ENCODE data around the gene SH3D19. TPM values are rescaled to one million over a fixed set of nuclear protein-coding genes. Genes with fewer than 3 reads are reported as not detected.

The SH3D19 gene
- polyA plus RNA-seq, 4 donors = 37.7 to 92.4 (median 64.6) TPM

GRCh38 chr4:151184523-151185458, 140.6 kb downstream of the SH3D19 start:
- peak; percentile 54 to 80 for DNase-seq
- Histone ChIP-seq H3K4me1 (ENCODE audit: control insufficient read depth in 3 of 3, insufficient read depth in 2 of 3, low read depth in 1 of 3, low read length in 2 of 3) (peaks cover 0 to 8% (median 3%) of the 10 kb centered on the region in 3 donors), H3K36me3 (ENCODE audit: control insufficient read depth in 3 of 3, insufficient read depth in 2 of 3, low read depth in 1 of 3, low read length in 3 of 3) (peaks cover 0 to 18% (median 0%) of the 10 kb centered on the region in 3 donors), H3K9me3 (ENCODE audit: control insufficient read depth in 2 of 2, insufficient read depth in 1 of 2, low read depth in 1 of 2, low read length in 1 of 2) (peaks cover 0 to 2% of the 10 kb centered on the region in 2 donors), H3K27me3 (ENCODE audit: control insufficient read depth in 3 of 3, insufficient read depth in 3 of 3, low read length in 3 of 3) (no peaks in the 10 kb centered on the region), H3K27ac (ENCODE audit: low read depth in 1 of 3, low read length in 2 of 3) (peak overlapping the region; percentile 31 to 53 (median 32)), H3K4me3 (ENCODE audit: low read depth in 1 of 3, low read length in 3 of 3) (no peak overlapping the region)
- WGBS, 3 donors = 48 to 69% (median 57%) methylated on average over 6 of the region's 6 CpGs
- FAIRE-seq = no peak

GRCh38 chr4:151182455-151182996, 142.9 kb downstream of the SH3D19 start:
- Histone ChIP-seq H3K27ac (ENCODE audit: low read depth in 1 of 3, low read length in 2 of 3) (no peak overlapping the region), H3K9me3 (ENCODE audit: control insufficient read depth in 2 of 2, insufficient read depth in 1 of 2, low read depth in 1 of 2, low read length in 1 of 2) (no peaks in the 10 kb centered on the region), H3K4me1 (ENCODE audit: control insufficient read depth in 3 of 3, insufficient read depth in 2 of 3, low read depth in 1 of 3, low read length in 2 of 3) (peaks cover 0 to 8% (median 3%) of the 10 kb centered on the region in 3 donors), H3K4me3 (ENCODE audit: low read depth in 1 of 3, low read length in 3 of 3) (no peak overlapping the region), H3K27me3 (ENCODE audit: control insufficient read depth in 3 of 3, insufficient read depth in 3 of 3, low read length in 3 of 3) (no peaks in the 10 kb centered on the region), H3K36me3 (ENCODE audit: control insufficient read depth in 3 of 3, insufficient read depth in 2 of 3, low read depth in 1 of 3, low read length in 3 of 3) (peaks cover 0 to 21% (median 0%) of the 10 kb centered on the region in 3 donors)
- WGBS, 3 donors = 85 to 93% (median 86%) methylated on average over 5 of the region's 5 CpGs
- DNase-seq (no peak), FAIRE-seq (no peak)

- FAIRE-seq (no peak), DNase-seq (no peak)
- no peaks in the 10 kb centered on the region for H3K9me3 ChIP-seq (ENCODE audit: control insufficient read depth in 2 of 2, insufficient read depth in 1 of 2, low read depth in 1 of 2, low read length in 1 of 2)
- H3K36me3 ChIP-seq (ENCODE audit: control insufficient read depth in 3 of 3, insufficient read depth in 2 of 3, low read depth in 1 of 3, low read length in 3 of 3) = peaks cover 0 to 36% (median 3%) of the 10 kb centered on the region in 3 donors
- no peaks in the 10 kb centered on the region for H3K27me3 ChIP-seq (ENCODE audit: control insufficient read depth in 3 of 3, insufficient read depth in 3 of 3, low read length in 3 of 3)
- H3K4me3 ChIP-seq (ENCODE audit: low read depth in 1 of 3, low read length in 3 of 3) = no peak overlapping the region
- H3K27ac ChIP-seq (ENCODE audit: low read depth in 1 of 3, low read length in 2 of 3) = no peak overlapping the region
- WGBS, 3 donors = 71 to 86% (median 71%) methylated on average over 2 of the region's 2 CpGs
- H3K4me1 ChIP-seq (ENCODE audit: control insufficient read depth in 3 of 3, insufficient read depth in 2 of 3, low read depth in 1 of 3, low read length in 2 of 3) = peaks cover 0 to 10% (median 3%) of the 10 kb centered on the region in 3 donors
These were observed 148.7 kb downstream of the SH3D19 start for GRCh38 chr4:151176685-151177084.

DNA sequence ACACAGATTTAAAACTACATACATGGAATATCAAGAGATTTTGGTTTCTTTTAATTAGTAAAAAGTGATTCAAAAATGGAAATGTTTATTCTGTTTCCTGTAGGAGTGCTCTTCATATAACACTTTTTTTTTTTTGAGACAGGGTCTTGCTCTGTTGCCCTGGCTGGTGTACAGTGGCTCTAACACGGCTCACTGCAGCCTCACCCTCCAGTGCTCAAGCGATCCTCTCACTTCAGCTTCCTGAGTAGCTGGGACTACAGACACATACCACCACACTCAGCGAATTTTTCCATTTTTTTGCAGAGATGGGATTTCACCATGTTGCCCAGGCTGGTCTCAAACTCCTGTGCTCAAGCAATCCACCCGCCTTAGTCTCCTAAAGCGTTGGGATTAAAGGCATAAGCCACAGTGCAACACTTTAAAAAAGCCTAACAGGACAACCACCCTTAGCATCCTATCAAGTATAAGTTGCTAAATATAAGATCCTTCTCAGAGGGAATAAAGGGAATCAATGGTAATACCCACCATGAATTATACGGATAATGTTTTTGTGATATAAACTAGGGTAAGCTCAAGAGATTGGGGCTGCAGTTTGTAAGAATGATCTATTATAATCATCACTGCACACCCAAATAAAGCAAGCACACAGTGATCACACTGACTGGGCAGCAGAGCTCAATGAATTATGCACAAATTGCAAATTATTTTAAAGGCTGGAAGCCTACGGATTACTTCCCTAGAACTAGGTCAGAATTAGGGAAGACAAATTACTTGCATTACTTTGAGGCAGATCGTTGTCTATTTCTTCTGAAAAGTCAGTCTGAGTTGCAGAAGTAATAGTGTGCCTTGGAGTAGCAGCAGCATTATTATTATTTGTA, 149.4 kb downstream of the SH3D19 start:
- H3K4me1 ChIP-seq (ENCODE audit: control insufficient read depth in 3 of 3, insufficient read depth in 2 of 3, low read depth in 1 of 3, low read length in 2 of 3) = peaks cover 0 to 10% (median 3%) of the 10 kb centered on the region in 3 donors
- no peak overlapping the region for H3K27ac ChIP-seq (ENCODE audit: low read depth in 1 of 3, low read length in 2 of 3)
- H3K4me3 ChIP-seq (ENCODE audit: low read depth in 1 of 3, low read length in 3 of 3) = no peak overlapping the region
- H3K9me3 ChIP-seq (ENCODE audit: control insufficient read depth in 2 of 2, insufficient read depth in 1 of 2, low read depth in 1 of 2, low read length in 1 of 2) = no peaks in the 10 kb centered on the region
- H3K36me3 ChIP-seq (ENCODE audit: control insufficient read depth in 3 of 3, insufficient read depth in 2 of 3, low read depth in 1 of 3, low read length in 3 of 3) = peaks cover 0 to 36% (median 3%) of the 10 kb centered on the region in 3 donors
- no peak for FAIRE-seq
- no peak for DNase-seq
- H3K27me3 ChIP-seq (ENCODE audit: control insufficient read depth in 3 of 3, insufficient read depth in 3 of 3, low read length in 3 of 3) = no peaks in the 10 kb centered on the region
- 88 to 95% (median 90%) methylated on average over 8 of the region's 8 CpGs for WGBS, 3 donors

DNA sequence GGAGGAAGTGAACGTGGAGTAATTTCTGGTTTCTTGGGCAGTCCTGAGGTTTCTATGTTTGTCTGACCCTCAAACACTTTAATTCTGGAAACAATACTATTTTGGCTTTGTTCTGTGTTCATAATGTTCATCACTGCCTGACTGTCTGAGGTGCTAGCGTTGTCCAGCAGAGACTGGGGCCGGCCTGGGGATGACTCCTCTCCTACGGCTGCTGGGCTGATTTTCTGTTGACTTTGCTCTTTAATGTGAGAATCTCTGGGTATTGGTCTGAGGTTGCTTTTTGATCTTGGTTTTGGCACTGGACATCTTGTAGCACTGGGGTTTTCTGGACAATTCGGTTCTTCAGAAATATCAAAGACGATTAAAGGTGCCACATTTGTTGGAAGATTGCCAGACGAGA, 150.2 kb downstream of the SH3D19 start:
- Histone ChIP-seq H3K9me3 (ENCODE audit: control insufficient read depth in 2 of 2, insufficient read depth in 1 of 2, low read depth in 1 of 2, low read length in 1 of 2) (no peaks in the 10 kb centered on the region), H3K27ac (ENCODE audit: low read depth in 1 of 3, low read length in 2 of 3) (no peak overlapping the region), H3K36me3 (ENCODE audit: control insufficient read depth in 3 of 3, insufficient read depth in 2 of 3, low read depth in 1 of 3, low read length in 3 of 3) (peaks cover 0 to 36% (median 3%) of the 10 kb centered on the region in 3 donors), H3K4me1 (ENCODE audit: control insufficient read depth in 3 of 3, insufficient read depth in 2 of 3, low read depth in 1 of 3, low read length in 2 of 3) (peaks cover 0 to 13% (median 3%) of the 10 kb centered on the region in 3 donors), H3K27me3 (ENCODE audit: control insufficient read depth in 3 of 3, insufficient read depth in 3 of 3, low read length in 3 of 3) (no peaks in the 10 kb centered on the region), H3K4me3 (ENCODE audit: low read depth in 1 of 3, low read length in 3 of 3) (no peak overlapping the region)
- 78 to 84% (median 81%) methylated on average over 7 of the region's 7 CpGs for WGBS, 3 donors
- no peak for FAIRE-seq
- no peak for DNase-seq

DNA sequence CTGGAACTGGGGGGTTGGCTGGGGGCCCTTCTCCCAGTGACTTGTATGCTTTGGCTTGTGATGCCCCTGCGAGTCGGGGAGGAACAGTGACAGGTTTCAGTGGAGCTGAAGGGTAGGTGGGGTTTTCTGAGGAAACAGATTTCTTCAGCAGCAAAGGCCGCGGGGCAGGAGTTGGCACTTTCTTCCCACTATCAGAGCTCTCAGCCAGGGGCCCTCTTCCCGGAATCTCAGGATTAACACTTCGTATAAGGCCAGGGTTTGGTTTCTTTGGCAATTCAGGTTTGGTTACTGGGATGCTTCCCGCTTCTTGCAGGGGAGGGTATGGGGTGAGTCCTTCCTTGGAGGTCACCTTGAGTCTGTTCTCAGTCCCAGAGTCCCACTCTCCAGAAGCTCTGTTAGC, 150.6 kb downstream of the SH3D19 start:
- Histone ChIP-seq H3K4me1 (ENCODE audit: control insufficient read depth in 3 of 3, insufficient read depth in 2 of 3, low read depth in 1 of 3, low read length in 2 of 3) (peaks cover 0 to 13% (median 3%) of the 10 kb centered on the region in 3 donors), H3K9me3 (ENCODE audit: control insufficient read depth in 2 of 2, insufficient read depth in 1 of 2, low read depth in 1 of 2, low read length in 1 of 2) (no peaks in the 10 kb centered on the region), H3K27me3 (ENCODE audit: control insufficient read depth in 3 of 3, insufficient read depth in 3 of 3, low read length in 3 of 3) (no peaks in the 10 kb centered on the region), H3K27ac (ENCODE audit: low read depth in 1 of 3, low read length in 2 of 3) (peak overlapping the region in 1 of 3 donors; percentile 26), H3K36me3 (ENCODE audit: control insufficient read depth in 3 of 3, insufficient read depth in 2 of 3, low read depth in 1 of 3, low read length in 3 of 3) (peaks cover 0 to 33% (median 3%) of the 10 kb centered on the region in 3 donors), H3K4me3 (ENCODE audit: low read depth in 1 of 3, low read length in 3 of 3) (no peak overlapping the region)
- WGBS, 3 donors = 83 to 96% (median 92%) methylated on average over 7 of the region's 7 CpGs
- DNase-seq (no peak), FAIRE-seq (no peak)

DNA sequence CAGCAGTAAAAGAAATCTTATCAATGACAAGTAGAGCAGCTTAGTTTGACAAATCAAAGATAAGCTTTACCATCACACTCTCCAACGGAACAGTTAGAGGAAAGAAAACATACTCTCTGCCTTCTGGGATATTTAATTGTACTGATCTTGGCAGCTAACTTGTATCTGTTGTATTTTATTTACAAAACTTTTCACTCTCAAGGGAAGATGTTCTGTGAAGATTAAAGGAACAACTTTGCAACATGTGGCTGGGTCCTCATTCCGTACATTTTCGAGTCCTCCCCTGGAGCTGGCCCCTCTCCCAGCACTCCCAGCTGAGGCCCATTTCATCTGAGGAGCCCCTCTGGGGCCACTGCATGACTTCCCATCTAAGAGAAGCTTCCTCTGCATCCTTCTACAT, 151.5 kb downstream of the SH3D19 start:
- H3K27me3 ChIP-seq (ENCODE audit: control insufficient read depth in 3 of 3, insufficient read depth in 3 of 3, low read length in 3 of 3) = no peaks in the 10 kb centered on the region
- 49 to 59% (median 54%) methylated on average over 3 of the region's 3 CpGs for whole genome bisulfite sequencing, 3 donors
- FAIRE-seq = no peak

DNA sequence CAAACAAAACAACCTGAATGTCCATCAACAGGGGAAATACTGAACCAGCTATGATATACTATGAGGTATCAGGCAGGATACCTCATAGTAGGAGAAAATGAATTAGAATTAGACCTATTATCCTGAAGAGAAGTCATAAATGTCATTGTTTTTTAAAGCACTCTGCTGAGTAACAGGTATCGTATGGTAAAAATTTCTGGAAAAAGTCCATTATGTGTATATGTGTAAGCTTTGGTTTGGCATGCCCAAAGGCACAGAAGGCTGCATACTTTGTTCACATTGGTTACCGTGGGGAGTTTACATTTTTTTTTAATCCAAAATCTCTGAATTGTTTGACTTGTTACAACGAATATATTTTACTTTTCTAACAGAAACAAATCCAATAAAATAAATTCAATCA, 155.5 kb downstream of the SH3D19 start:
- Histone ChIP-seq H3K27me3 (ENCODE audit: control insufficient read depth in 3 of 3, insufficient read depth in 3 of 3, low read length in 3 of 3) (no peaks in the 10 kb centered on the region), H3K27ac (ENCODE audit: low read depth in 1 of 3, low read length in 2 of 3) (peak overlapping the region in 1 of 3 donors; percentile 16), H3K4me3 (ENCODE audit: low read depth in 1 of 3, low read length in 3 of 3) (no peak overlapping the region), H3K36me3 (ENCODE audit: control insufficient read depth in 3 of 3, insufficient read depth in 2 of 3, low read depth in 1 of 3, low read length in 3 of 3) (peaks cover 0 to 34% (median 5%) of the 10 kb centered on the region in 3 donors), H3K4me1 (ENCODE audit: control insufficient read depth in 3 of 3, insufficient read depth in 2 of 3, low read depth in 1 of 3, low read length in 2 of 3) (peaks cover 0 to 12% (median 3%) of the 10 kb centered on the region in 3 donors), H3K9me3 (ENCODE audit: control insufficient read depth in 2 of 2, insufficient read depth in 1 of 2, low read depth in 1 of 2, low read length in 1 of 2) (no peaks in the 10 kb centered on the region)
- FAIRE-seq (no peak), DNase-seq (no peak)
- 64 to 83% (median 74%) methylated on average over 3 of the region's 3 CpGs for WGBS, 3 donors

More for the DNA sequence above, 151.5 kb downstream of the SH3D19 start:
- Histone ChIP-seq H3K36me3 (ENCODE audit: control insufficient read depth in 3 of 3, insufficient read depth in 2 of 3, low read depth in 1 of 3, low read length in 3 of 3) (peaks cover 2 to 35% (median 3%) of the 10 kb centered on the region in 3 donors), H3K4me1 (ENCODE audit: control insufficient read depth in 3 of 3, insufficient read depth in 2 of 3, low read depth in 1 of 3, low read length in 2 of 3) (peaks cover 0 to 13% (median 3%) of the 10 kb centered on the region in 3 donors), H3K9me3 (ENCODE audit: control insufficient read depth in 2 of 2, insufficient read depth in 1 of 2, low read depth in 1 of 2, low read length in 1 of 2) (no peaks in the 10 kb centered on the region), H3K4me3 (ENCODE audit: low read depth in 1 of 3, low read length in 3 of 3) (no peak overlapping the region), H3K27ac (ENCODE audit: low read depth in 1 of 3, low read length in 2 of 3) (peak overlapping the region in 1 of 3 donors; percentile 38)
- DNase-seq = no peak

All from small intestine (tissue), 7 donors.